Activated B cell treated with CpG ODN at 0.5 μM for 24 hours (primary cell): ENCODE measurements around the gene MMP28. TPM values are rescaled to one million over a fixed set of nuclear protein-coding genes. Genes with fewer than 3 reads are reported as not detected.

Experiments used
- ATAC-seq: fragments of 200-7000 bp; cut with Tn5 transposase; one replicate; pipeline ENCODE4 v1.10.0; 2021; ENCODE audit warnings: low read depth, mild to moderate bottlenecking, moderate library complexity
- CTCF ChIA-PET: fragments of 350-600 bp; sonication (Branson Sonifier 250); formaldehyde crosslinking; loops from one replicate; lab custom pipeline; 2021; ENCODE audit warnings: antibody characterized with exemption; lab: Charles Lee
- POLR2A ChIA-PET: fragments of 350-600 bp; sonication (Branson Sonifier 250); formaldehyde crosslinking; loops from one replicate; lab custom pipeline; 2021; ENCODE audit warnings: antibody characterized with exemption; lab: Charles Lee
- DNase-seq: peaks from one replicate; pipeline ENCODE4 v3.0.0; 2022
- H3K27ac Mint-ChIP-seq: one replicate; pipeline ENCODE4 v1.8.0; 2020; ENCODE audit warnings: mixed read lengths
- H3K27me3 Mint-ChIP-seq: one replicate; pipeline ENCODE4 v1.8.0; 2021; ENCODE audit warnings: mixed read lengths
- H3K36me3 Mint-ChIP-seq: one replicate; pipeline ENCODE4 v1.8.0; 2021; ENCODE audit warnings: low read depth, mixed read lengths
- H3K4me1 Mint-ChIP-seq: one replicate; pipeline ENCODE4 v1.8.0; 2021; ENCODE audit warnings: mixed read lengths
- H3K4me3 Mint-ChIP-seq: one replicate; pipeline ENCODE4 v1.8.0; 2020; ENCODE audit warnings: mild to moderate bottlenecking, mixed read lengths
- H3K9me3 Mint-ChIP-seq: one replicate; pipeline ENCODE4 v1.8.0; 2020; ENCODE audit warnings: mixed read lengths
- CTCF ChIP-seq: fragments of 200-600 bp; IDR thresholded peaks from one replicate; pipeline ENCODE4 v1.8.0; 2022; ENCODE audit warnings: antibody characterized with exemption, mild to moderate bottlenecking
- intact Hi-C: fragments of 100-400 bp; cut with micrococcal nuclease; formaldehyde crosslinking; loops from one replicate; pipeline ENCODE4 v1.15.1; 2024
- total RNA-seq: library from RNA; stranded (reverse); gene quantifications from 2 replicates; pipeline ENCODE4 v1.2.3, GENCODE V29; 2022

MMP28 gene
- total RNA-seq, 1 donor from 2014 or later, result not detected

GRCh38 chr17:35747540-35748017 is 47.9 kb downstream of the MMP28 start:
- ATAC-seq (peak; percentile 97), DNase-seq (peak; percentile 64)
- Mint-ChIP-seq H3K27ac (no peak overlapping the region), H3K4me1 (peaks cover 6% of the 10 kb centered on the region), H3K4me3 (no peak overlapping the region), H3K36me3 (no peaks in the 10 kb centered on the region), H3K27me3 (peaks cover 35% of the 10 kb centered on the region), H3K9me3 (no peaks in the 10 kb centered on the region)
- TF ChIP-seq CTCF, result no peak
- CTCF ChIA-PET, result interaction anchor here (0.6 to 4.0 kb wide), 25 partner anchors 9 to 1547 kb away, joined by 3 to 51 read pairs (median 4); partner anchors contain the start of genes C17orf50, RASL10B and TAF15
- intact Hi-C loops, result loop anchor here (1.0 to 10.0 kb wide), 4 partner anchors 134 to 1203 kb away; no protein-coding TSS in a partner anchor
- POLR2A ChIA-PET, result interaction anchor here (1.3 kb wide), 1 partner anchor 62 kb away, joined by 7 read pairs; the partner anchor contains the start of gene TAF15

- Mint-ChIP-seq H3K4me3 (no peak overlapping the region), H3K27me3 (peaks cover 40% of the 10 kb centered on the region), H3K27ac (no peak overlapping the region), H3K4me1 (peaks cover 10% of the 10 kb centered on the region), H3K9me3 (no peaks in the 10 kb centered on the region), H3K36me3 (no peaks in the 10 kb centered on the region)
- ChIA-PET POLR2A (no interaction called here), CTCF (interaction anchor here (2.0 kb wide), 1 partner anchor 7 kb away, joined by 10 read pairs; no protein-coding TSS in a partner anchor)
- intact Hi-C loops, result loop anchor here (10.0 kb wide), 1 partner anchor 1201 kb away; no protein-coding TSS in a partner anchor
- no peak for ATAC-seq
- TF ChIP-seq CTCF, result no peak
- DNase-seq, result no peak
Observed at GRCh38 chr17:35745749-35746320, 49.6 kb downstream of the MMP28 start.

DNA sequence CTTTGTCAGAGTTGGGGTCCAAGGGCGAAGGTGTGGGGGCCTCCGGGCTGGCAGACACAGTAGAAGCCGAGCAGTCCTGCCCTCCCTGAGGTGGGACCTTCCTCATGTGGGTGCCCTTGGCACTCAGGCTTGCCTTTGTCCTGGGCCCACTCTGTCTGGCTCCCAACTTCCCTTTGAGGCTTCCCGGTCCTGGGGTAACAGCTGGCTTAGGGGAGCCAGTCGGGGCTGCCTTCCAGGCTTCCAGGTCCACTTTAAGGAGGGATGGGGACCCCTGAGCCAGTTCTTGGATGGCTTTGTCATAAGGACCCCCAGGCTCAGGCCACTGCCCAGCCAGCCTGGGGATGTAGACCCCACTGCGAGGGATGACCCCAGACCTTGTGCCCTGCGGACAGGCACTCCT is 50.2 kb downstream of the MMP28 start:
- peaks cover 38% of the 10 kb centered on the region for H3K27me3 Mint-ChIP-seq
- H3K4me1 Mint-ChIP-seq, result peaks cover 10% of the 10 kb centered on the region
- ATAC-seq, result no peak
- no peak overlapping the region for H3K27ac Mint-ChIP-seq
- no peak for TF ChIP-seq CTCF
- POLR2A ChIA-PET, result no interaction called here
- no peak overlapping the region for H3K4me3 Mint-ChIP-seq
- no peak for DNase-seq
- intact Hi-C loops, result loop anchor here (10.0 kb wide), 1 partner anchor 1200 kb away; no protein-coding TSS in a partner anchor
- CTCF ChIA-PET, result no interaction called here
- H3K36me3 Mint-ChIP-seq, result no peaks in the 10 kb centered on the region
- no peaks in the 10 kb centered on the region for H3K9me3 Mint-ChIP-seq

DNA sequence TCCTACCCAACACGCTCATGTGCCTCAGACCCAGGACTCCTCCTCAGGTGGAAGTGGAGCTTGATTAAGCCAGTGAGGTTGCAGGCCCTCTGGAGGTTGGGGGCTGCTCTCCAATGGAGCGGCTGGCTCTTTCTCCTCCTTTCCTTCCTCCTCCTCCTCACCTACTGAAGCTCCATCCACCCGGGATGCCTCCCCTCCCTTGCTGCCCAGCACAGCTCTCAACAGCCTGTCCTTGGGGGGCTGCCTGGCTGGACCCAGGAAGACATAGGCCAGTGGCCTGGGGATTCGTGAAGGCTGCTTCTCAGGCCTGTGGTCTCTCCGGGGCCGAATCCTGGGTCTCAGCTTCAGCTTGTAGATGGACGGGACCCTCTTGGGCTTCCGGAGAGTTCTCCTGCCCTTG is 50.6 kb downstream of the MMP28 start:
- DNase-seq, result no peak
- Mint-ChIP-seq H3K4me3 (no peak overlapping the region), H3K27ac (no peak overlapping the region), H3K9me3 (no peaks in the 10 kb centered on the region), H3K4me1 (peaks cover 7% of the 10 kb centered on the region), H3K27me3 (peaks cover 40% of the 10 kb centered on the region), H3K36me3 (no peaks in the 10 kb centered on the region)
- ChIA-PET CTCF (interaction anchor here (1.2 kb wide), 1 partner anchor 19 kb away, joined by 4 read pairs; no protein-coding TSS in a partner anchor), POLR2A (no interaction called here)
- TF ChIP-seq CTCF, result no peak
- no peak for ATAC-seq
- intact Hi-C loops, result loop anchor here (10.0 kb wide), 1 partner anchor 1200 kb away; no protein-coding TSS in a partner anchor

DNA sequence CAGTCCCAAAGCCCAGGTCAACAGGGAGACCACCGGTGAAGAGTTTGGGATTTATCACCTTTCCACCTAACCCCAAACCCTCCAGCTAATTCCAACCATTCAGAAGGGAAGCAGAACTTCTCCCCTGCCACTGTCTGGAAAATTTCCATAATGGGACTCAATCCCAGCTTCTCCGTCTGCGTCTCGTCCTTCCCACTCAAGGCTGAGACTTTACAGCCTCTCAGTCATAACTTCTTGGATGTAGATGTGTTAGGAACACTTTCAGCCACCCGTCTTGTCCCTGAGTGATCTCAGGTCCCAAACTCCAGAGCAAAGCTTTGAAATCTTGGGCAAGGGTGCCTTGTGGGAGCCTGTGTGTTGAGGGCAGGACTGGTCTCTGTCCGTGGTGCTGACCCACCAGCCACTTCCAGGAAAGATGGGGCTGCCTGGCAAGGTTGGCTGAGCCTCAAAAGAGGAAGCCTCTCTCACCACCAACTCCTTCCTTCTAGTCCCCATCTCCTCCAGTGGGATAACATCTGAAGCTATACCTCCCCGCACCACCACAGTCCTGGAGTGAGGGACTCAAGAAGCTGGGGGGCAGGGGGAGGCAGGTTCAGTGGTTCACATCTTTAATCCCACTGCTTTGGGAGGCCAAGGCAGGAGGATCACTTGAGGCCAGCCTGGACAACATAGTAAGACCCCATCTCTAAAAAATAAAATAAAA is 51.7 kb downstream of the MMP28 start:
- TF ChIP-seq CTCF, result no peak
- ChIA-PET POLR2A (no interaction called here), CTCF (interaction anchor here (1.2 kb wide), 1 partner anchor 20 kb away, joined by 4 read pairs; no protein-coding TSS in a partner anchor)
- Mint-ChIP-seq H3K27ac (no peak overlapping the region), H3K27me3 (peaks cover 34% of the 10 kb centered on the region), H3K9me3 (no peaks in the 10 kb centered on the region), H3K36me3 (no peaks in the 10 kb centered on the region), H3K4me1 (peaks cover 5% of the 10 kb centered on the region), H3K4me3 (no peak overlapping the region)
- intact Hi-C loops, result loop anchor here (10.0 kb wide), 1 partner anchor 1199 kb away; no protein-coding TSS in a partner anchor
- DNase-seq (no peak), ATAC-seq (no peak)
